Neural cell (in vitro differentiated cells): Measurements from ENCODE around the gene ACCSL.

Source experiments
- CTCF ChIP-seq: fragments of 450-650 bp; IDR thresholded peaks from 2 replicates; pipeline ENCODE4 v1.5.1; 2014; ENCODE audit warnings: antibody characterized with exemption, mild to moderate bottlenecking, moderate library complexity; ENCODE audit not compliant: poor library complexity, severe bottlenecking
- EP300 ChIP-seq: fragments of 450-650 bp; conservative IDR thresholded peaks from 2 replicates; pipeline ENCODE4 v1.6.1; 2014; ENCODE audit warnings: antibody characterized with exemption, mild to moderate bottlenecking, moderate library complexity; ENCODE audit not compliant: poor library complexity, severe bottlenecking
- POLR2AphosphoS5 ChIP-seq: IDR thresholded peaks from 2 replicates; pipeline ENCODE4 v1.6.1; 2012
- TF ChIP-seq, protein P1 (sequence below): IDR thresholded peaks from 2 replicates; pipeline ENCODE4 v1.6.1; 2012; ENCODE audit warnings: borderline replicate concordance

DNA sequence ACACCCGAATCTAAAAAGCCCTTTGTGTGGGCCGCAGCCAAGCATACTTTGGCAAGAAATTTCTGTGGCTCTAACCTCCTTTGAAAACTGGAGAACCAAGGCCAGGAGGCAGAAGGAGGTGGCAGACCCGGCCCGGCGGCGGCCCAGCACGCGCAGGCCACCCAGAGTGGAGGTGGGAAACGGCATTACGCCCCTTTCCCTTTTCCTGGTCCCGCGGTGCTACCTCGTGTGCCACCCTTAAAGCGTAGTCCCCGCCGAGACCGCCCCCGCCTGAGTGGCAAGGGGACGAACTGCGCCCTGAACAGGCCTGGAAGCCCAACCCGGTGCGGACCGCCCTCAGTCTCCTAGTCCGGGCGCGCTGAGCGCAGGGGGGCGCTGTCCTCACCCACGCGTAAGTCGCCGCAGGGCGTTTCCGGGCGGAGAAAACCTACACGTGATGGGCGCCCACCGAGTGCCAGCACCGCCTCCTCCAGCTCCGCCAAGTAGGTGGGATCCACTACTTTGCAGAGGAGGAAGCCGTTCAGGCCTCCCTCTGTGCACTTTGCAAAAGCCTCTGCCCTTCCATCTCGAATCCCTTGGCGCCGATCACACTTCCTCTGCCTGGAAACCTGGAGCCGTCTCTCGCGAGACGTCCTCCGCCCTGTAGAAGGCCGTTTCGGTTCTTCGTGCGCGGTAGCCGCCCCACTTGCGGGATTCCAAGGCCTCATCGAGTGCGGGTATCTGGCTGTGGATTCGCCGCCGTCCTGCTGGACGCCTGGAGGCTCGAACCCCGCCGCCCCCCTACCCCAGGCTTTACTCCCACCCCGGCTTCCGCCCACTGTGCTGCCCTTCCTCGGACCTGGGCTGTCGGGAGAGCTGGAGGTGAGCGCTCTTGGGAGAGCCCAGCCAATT, 18.3 kb downstream of the ACCSL start, which contains the start of gene ACCS:
- TF ChIP-seq, protein P1, sequence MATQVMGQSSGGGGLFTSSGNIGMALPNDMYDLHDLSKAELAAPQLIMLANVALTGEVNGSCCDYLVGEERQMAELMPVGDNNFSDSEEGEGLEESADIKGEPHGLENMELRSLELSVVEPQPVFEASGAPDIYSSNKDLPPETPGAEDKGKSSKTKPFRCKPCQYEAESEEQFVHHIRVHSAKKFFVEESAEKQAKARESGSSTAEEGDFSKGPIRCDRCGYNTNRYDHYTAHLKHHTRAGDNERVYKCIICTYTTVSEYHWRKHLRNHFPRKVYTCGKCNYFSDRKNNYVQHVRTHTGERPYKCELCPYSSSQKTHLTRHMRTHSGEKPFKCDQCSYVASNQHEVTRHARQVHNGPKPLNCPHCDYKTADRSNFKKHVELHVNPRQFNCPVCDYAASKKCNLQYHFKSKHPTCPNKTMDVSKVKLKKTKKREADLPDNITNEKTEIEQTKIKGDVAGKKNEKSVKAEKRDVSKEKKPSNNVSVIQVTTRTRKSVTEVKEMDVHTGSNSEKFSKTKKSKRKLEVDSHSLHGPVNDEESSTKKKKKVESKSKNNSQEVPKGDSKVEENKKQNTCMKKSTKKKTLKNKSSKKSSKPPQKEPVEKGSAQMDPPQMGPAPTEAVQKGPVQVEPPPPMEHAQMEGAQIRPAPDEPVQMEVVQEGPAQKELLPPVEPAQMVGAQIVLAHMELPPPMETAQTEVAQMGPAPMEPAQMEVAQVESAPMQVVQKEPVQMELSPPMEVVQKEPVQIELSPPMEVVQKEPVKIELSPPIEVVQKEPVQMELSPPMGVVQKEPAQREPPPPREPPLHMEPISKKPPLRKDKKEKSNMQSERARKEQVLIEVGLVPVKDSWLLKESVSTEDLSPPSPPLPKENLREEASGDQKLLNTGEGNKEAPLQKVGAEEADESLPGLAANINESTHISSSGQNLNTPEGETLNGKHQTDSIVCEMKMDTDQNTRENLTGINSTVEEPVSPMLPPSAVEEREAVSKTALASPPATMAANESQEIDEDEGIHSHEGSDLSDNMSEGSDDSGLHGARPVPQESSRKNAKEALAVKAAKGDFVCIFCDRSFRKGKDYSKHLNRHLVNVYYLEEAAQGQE, result no peak
- TF ChIP-seq CTCF (peak; percentile 23), POLR2AphosphoS5 (no peak), EP300 (no peak)
